HUDEP-2 (cell line): ENCODE measurements around the gene PLEKHB2.
A peak's percentile ranks its signal among the peaks of the same experiment; 100 is the strongest.
"Not testable (repeated sequence)": the region's sequence is repeated elsewhere in the genome, so short reads cannot be mapped to it uniquely, and the experiment has no call there.

ENCODE experiments used
- DNase-seq, 76 experiments: peaks; one replicate each; lab custom pipeline; 2025; ENCODE audit not compliant: unreplicated experiment in 76 of 76; lab: John Stamatoyannopoulos, UW

PLEKHB2 gene, protein sequence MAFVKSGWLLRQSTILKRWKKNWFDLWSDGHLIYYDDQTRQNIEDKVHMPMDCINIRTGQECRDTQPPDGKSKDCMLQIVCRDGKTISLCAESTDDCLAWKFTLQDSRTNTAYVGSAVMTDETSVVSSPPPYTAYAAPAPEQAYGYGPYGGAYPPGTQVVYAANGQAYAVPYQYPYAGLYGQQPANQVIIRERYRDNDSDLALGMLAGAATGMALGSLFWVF

DNA sequence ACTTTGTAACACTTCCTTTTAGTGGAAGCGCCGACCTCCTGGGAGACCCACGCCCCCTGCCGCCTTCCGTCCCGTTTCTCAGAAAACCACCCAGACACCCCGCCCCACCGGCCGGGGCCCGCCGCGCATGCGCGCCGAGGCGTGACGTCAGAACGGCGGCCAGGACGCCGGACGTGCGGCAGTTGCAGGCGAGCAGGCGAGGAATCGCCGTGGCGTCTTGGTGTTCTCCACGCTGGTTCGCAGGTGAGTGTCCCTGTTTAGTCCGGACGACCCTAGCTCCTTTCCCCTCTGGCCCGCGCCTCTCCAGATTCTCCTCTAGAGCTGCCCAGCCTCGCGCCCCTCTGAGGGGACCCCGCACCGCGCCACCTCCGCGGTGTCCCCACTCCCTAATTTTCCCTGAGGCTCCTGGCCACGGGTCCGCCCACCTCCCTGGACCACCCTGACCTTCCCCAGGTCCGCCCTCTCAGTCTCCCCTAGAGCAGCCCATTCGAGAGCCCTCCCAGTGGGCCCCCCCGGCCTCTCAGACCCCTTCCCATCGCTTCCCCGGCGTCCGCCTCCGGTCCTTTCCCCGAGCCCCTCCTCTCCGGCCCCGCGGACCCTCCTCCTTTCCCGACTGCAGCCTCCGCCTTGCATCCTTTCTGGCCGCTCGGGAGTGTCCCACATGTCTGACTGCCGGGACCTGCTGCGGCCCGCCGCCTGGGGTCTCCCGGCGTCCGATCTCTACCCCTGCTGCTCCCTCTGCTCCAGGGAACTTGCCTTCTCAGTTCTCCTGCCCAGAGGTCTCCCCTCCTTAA is at the start of gene PLEKHB2:
TSS of gene PLEKHB2 (plus strand) at position 181 of the 794 bp plus-strand sequence. CDS start 15,606 bp downstream, outside the sequence.
- DNase-seq = peak in 75 of 76 experiments; percentile 3 to 93 (median 81)

DNA sequence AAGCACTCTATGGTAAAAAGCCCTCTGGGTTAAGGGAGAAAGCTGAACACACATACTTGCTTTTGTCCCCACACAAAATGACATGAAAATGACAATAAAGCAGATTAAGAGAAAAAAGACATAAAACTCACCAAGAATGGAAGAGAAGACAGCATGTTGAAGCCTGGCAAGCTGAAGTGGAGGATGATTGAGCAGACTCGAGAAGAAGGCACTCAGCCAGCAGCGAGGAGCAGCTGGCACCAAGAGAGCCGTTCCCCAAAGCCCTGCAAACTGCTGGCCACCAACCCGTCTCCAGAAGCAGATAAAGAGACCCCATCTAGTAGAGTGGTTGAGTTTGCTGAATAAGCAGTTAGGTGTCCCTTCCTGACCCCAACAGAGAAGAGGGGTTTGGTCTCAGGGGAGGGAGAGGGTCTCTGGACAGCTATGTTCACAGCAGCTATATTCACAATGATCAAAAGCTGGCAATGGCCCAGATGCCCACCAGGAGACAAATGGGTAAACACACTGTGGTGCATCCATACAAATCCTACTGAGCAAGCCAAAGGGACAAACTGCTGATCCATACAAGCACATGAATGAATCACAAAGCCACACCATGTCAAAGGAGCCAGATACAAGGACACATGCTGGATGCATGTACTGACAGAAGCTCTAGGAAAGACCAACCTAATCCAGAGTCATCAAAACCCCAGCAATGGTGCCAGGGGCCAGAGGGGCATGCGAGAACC is 48.8 kb upstream of the PLEKHB2 start:
- no peak for DNase-seq

DNA sequence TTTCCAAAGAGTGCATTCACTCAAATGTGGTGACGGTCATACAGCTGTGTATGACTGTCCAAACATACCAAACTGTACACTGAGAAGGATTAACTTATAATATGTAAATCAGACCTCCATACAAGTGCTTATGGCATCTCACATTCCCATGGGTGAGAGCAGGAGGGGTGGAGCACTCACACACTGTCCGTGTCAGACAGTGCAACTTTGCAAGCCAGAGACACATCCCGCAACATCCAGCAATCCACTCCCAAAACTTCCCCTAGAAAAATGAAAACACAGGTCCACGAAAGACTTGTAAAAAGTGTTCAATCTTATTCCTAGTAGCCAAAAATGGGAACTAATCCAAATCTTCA is 48.2 kb upstream of the PLEKHB2 start:
- DNase-seq = no peak

DNA sequence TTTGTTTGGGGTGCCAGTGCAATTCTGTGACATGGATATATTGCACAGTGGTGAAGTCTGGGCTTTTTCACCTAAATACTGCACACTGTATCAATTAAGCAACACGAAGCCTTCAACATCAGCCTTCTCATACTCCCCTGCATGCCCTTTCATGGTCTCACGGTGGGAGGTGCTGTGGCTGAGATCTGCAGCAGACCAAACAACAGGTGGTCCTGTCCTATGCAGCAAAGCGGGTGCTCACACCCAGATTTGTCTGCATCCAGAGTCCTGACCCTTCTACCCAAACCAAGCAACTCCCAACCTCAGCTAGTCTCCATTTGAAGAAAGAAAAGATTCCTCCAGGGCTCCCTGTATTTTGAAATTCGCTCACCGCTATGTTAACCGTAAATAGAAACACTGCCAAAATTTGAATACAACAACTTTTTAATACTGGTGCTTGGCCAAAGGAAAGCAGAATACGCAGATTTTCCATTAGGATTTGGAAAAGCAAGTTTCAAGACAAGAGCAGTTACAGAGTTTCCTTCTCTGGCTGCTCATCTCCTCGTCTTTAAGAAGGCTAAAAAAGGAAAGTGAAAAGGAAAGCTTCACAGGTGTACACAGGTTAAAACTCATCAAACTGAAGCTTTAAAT is 46.8 kb upstream of the PLEKHB2 start:
- DNase-seq = no peak

DNA sequence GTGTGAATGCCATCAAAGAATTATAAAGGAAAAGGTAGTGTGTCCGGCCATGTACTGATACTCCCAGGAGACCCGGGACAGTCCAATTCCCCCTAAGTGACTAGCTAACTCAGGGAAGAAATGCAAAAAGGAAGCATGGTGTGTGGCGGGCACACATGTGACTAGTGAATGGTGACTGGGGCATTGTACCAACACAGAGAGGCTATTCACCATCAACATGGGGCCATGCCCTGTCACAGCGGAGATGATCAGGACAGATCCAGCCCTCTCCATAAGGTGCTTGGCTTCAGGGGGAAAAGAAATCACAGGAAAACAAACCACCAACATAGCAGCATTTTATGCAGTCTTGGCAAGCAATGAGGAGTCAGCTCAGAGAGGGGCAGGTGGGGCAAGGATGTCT is 46.2 kb upstream of the PLEKHB2 start:
- DNase-seq = no peak

DNA sequence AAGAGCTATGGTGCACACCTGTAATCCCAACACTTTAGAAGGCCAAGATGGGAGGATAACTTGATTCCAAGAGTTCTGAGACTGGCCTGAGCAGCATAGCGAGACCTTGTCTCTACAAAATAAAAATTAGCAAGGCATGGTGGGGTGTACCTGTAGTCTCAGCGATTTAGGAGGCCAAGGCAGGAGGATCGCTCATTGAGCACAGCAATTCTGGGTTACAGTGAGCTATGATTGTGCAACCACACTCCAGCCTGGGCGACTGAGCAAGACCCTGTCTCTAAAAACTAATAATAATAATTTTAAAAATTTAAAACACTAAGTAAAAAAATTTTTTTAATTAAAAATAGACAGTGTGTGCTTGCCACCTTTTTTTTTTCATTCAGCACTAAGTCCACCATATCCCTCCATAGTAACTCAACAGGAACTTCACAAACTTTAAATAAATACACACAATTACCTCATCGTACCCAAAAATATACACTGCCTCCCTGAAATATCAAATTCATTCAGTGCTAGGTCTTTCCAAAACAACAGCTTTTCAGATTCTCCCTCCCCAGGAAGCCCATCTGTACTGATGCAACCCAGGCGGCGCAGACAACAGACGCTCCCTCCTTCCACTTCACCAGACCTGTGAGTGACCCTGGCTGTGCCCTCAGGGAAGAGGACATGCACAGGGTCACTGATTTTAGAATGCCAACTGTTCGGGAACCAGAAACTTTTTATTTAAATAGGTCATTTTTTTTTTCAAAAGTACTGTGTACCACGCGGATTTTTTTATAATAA is 41.4 kb upstream of the PLEKHB2 start:
- no peak for DNase-seq

DNA sequence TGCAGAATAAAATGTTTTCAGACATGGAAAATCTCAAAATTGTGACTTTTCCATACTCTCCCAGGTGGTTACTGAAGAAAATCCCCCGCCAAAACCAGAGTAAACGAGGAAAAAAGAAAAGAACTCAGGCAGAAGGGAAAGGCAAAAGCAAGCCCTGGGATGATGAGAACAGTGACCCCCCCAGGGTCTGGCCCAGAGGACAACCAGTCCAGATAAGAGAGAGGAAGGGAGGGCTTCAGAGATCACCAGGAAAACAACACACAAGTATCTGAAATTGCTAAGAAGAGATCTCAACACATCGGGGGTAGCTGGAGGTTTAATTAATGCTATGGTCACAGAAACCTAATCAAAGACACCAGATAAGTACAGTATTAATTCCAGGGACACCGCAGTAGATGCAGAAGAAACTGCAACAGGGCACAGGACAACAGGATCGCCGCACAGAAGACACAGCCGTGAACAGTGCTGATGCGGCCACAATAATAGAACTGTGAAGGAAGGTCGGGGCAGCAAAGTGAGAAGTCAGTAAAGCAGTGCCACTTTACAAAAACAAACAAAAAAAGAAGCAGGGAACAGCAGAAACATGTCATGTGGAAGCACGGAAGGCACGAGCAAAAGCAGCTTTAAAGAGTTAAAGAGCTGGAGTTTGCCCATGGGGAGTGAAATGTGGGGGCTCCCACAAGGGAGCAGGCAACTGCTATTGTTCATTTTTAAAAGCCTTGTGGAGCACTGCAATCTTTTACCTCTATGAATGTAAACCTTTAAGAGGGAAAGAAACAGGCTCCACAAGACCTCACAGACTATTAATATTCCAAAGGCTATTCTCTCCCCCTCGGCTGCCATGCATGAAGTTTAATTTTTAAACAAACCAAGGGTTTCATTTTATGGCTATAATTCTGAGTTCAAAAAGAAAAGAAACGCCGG is 40.3 kb upstream of the PLEKHB2 start:
- no peak for DNase-seq

DNA sequence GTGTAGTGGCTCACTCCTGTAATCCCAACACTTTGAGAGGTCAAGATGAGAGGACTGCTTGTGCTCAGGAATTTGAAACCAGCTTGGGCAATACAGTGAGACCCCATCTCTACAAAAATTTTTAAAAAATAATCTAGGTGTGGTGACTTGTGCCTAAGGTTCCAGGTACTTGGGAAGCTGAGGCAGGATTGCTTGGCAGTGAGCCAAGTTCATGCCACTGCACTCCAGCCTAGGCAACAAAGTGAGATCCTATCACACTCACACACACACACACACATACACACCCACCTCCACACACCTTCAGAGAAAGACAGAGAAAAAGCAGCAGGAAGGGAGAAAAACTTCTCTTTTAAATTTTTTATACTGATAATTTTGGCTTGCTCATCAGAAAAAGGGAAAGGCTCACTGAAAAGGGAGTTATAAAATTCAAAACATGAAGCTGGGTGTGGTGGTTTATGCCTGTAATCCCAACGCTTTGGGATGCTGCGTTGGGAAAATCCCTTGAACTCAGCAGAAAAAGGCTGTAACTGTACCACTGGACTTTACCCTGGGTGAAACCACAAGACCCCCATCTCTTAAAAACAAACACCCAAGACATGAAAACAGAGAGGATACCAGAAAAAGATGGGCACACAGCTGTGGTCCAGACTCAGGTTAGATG is 37.5 kb upstream of the PLEKHB2 start:
- no peak for DNase-seq

DNA sequence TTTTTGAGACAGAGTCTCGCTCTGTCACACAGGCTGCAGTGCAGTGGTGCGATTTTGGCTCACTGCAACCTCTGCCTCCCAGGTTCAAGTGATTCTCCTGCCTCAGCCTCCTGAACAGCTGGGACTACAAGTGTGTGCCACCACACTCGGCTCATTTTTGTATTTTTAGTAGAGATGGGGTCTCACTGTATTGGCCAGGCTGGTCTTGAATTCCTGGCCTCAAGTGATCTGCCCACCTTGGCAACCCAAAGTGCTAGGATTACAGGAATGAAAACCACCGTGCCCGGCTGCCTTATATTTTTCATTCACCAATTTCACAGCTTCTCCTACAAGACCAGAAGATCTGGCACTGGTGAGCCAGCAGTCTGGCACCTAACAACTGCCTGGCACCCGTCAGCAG is 37.0 kb upstream of the PLEKHB2 start:
- DNase-seq = not testable (repeated sequence)

DNA sequence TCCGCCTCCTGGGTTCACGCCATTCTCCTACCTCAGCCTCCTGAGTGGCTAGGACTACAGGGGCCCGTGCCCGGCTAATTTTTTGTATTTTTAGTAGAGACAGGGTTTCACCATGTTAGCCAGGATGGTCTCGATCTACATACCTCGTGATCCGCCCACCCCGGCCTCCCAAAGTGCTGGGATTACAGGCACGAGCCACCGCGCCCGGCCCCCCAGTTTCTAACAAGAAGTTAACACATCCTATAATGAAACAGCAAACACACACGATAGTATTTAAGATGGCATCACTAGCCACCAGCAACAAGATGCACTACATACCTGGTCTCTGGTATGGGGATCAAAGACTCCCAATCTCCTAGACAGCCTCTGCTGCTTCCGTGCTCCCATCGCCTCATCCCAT is 29.6 kb upstream of the PLEKHB2 start:
- not testable (repeated sequence) for DNase-seq

DNA sequence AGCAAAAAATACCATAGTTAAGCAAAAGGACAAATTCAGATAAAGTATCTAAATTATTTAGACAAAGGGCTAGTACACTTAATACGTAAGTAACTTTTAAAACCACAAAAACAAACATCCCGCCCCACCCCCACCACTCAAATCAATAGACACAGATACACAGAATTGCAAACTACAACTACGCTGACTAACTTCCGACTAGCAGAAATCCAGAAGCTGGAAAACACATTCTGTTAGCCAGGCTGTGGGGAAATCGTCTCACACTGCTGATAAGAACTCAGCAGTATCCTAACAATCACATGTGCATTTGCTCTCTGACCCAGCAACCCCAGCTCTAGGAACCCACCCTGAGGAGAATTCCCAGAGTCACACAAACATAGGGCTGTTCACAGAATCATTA is 28.4 kb upstream of the PLEKHB2 start:
- no peak for DNase-seq

DNA sequence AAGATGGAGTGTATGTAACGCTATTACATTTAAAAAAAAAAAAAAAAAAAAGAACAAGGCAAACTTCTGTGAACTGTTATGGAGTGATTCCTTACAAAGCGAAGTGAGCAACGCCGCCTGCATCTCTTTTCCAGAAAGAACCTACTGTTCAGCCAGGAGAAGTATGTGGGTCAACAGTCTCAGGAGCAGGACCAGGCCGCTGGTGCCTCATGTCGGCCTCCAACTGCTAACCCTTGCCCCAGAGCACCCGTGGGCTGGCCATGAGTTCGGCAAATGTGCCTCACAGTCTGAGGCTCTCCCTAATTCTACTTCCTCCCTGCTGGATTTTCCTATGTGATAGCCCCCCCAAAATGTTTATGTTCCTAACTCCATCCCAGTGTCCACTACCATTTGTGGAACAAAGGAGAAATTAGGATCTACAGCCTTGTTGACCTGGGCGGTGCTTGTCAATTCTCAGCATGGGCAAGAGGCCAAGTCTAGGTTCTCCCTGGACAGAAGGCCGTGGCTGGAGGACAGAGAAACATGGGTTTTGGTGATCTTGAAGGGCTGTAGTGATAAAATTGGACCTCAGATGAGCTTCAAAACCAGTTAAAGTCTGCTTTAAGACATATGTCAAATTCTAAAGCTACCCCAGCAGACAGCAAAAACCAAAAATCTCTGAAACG is 27.8 kb upstream of the PLEKHB2 start:
- no peak for DNase-seq

DNA sequence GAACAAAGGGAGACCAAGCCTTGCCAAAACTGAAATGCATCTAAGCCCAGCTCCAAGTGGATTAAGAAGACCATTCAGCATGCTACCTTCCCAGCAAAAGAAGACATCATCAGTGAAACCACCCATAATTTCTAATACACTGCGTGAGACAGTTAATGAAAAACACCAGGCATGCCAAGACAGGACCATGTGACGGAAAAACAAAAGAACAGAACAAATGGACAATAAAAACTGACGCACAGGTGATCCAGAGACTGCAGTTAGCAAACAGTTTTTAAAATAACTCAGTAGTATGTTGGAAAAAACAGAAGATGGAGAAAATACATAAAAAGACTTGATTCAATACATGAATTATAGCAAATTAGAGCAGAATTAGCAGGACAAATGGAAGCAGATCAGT is 27.2 kb upstream of the PLEKHB2 start:
- no peak for DNase-seq

DNA sequence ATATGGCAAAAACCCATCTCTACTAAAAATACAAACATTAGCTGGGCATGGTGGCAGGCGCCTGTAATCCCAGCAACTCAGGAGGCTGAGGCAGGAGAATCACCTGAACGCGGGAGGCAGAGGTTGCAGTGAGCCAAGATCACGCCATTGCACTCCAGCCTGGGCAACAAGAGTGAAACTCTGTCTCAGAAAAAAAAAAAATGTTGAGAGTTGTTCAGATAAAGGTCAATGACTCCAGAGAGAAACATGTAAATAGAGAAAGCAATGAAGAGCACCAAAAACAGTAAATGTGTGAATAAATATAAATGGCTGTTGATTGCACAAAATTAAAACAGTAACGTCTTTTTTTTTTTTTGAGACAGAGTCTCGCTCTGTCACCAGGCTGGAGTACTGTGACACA is 25.2 kb upstream of the PLEKHB2 start:
- not testable (repeated sequence) for DNase-seq

DNA sequence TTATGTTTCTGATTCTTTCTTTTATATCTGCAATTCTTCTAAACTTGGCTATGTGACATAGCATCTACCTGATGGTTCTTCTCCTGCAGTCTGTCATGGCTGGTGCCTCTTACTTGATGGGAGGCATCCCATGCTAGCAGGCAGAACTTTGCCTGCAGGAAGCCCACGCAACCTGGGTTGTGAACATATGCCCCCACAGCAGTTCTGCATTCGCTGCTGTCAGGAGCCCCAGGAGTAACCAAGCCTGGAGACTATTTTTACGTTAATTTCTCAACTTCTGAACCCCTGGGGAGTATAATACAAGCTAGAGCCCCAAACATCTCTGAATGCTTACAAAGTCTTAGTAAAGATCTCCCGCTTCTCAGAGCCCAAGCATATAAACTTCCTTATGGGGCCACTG is 23.9 kb upstream of the PLEKHB2 start:
- DNase-seq = no peak

DNA sequence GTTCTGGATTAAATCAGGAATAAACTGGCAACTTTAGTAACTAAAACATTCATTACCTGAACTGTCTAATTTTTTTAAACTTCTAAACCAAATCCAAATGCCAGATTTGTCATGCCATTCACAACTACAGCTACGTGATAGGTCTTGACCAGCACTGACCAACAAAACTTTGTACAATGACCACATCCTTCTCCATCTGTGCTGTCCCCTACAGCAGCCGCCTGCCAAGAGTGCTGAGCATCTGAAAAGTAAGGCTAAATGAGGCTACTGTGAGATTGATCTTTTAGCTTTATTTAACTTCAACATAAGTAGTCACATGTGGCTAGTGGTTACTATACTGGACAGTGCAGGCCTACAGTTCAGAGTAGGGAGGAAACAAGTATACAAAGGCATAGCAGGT is 19.5 kb upstream of the PLEKHB2 start:
- no peak for DNase-seq

DNA sequence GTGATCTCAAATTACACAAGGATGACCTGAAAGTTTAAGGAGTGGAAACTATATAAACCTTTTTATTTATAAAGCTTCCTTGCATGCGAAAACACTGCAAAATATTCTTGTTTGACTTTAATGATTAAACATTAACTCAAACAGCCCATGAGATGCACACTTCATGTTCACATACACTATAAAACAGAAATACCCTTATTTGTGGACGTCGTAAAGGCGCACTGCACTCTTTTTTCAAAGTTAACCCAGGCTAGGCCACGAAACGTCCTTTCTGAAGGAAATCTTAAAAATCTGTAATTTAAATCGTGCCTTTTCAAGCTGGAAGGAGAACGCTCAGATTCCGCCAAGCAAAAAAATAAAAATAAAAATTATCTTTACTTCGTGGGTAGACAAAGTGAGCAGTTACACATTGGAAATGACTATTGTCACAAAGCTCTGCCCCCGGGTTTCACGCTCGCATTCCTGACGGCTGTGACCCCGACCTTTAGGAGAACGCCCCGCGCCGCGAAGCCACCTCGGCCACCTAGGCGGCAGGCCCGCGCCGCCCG is 12.6 kb upstream of the PLEKHB2 start:
- DNase-seq = peak in 1 of 76 experiments; percentile 18
